ENCODE results near the gene CFAP69.

GRCh38 chr7:90244909-90245851 lies at the start of gene CFAP69:
- peak in 2 of 3 experiments; percentile 30 to 34; a peak in 4 of 6 replicates for TF ChIP-seq CTCF (IDR thresholded peaks at IDR 0.05 in 2 of 3, conservative IDR thresholded peaks at IDR 0.05 in 1 of 3; ENCODE audit: borderline replicate concordance in 1 of 3, insufficient read depth in 1 of 3, low read depth in 2 of 3, low read length in 2 of 3)
- TF ChIP-seq EGR1 (IDR thresholded peaks at IDR 0.05; ENCODE audit: low read depth), result no peak
- TF ChIP-seq CBX3 (IDR thresholded peaks at IDR 0.05; ENCODE audit: low read depth), result peak; percentile 51; the same call in 1 of the 2 replicates
- no peak for TF ChIP-seq JUND (IDR thresholded peaks at IDR 0.05)
- TF ChIP-seq CEBPB (IDR thresholded peaks at IDR 0.05; ENCODE audit: low read depth), result no peak
- TF ChIP-seq POLR2A (IDR thresholded peaks at IDR 0.05; ENCODE audit: borderline replicate concordance, extremely low read depth, insufficient read depth, insufficient read length), result peak; percentile 61
- no peak for TF ChIP-seq ATF3 (IDR thresholded peaks at IDR 0.05)
- TF ChIP-seq EZH2phosphoT487 (IDR thresholded peaks at IDR 0.05; ENCODE audit: borderline replicate concordance), result no peak
- TF ChIP-seq REST (IDR thresholded peaks at IDR 0.05; ENCODE audit: low read depth), result no peak
- peak; percentile 87 for TF ChIP-seq POLR2AphosphoS5 (IDR thresholded peaks at IDR 0.05; ENCODE audit: low read depth, low read length)
